Right cardiac atrium (tissue), 5 donors: ENCODE results near the gene EIF3L. TPM values are rescaled to one million over a fixed set of nuclear protein-coding genes. Genes with fewer than 3 reads are reported as not detected.

ENCODE experiments used
- ATAC-seq, 2 donors: fragments of 200-7000 bp; cut with Tn5 transposase; one replicate each; pipeline versions ENCODE4 v1.8.0 to v1.9.1; 2020; ENCODE audit warnings: moderate library complexity in 2 of 2, mild to moderate bottlenecking in 1 of 2
- DNase-seq, 3 donors: peaks; one replicate each; pipeline ENCODE4 v3.0.0-alpha.2; 2020
- H3K27ac ChIP-seq: one replicate; pipeline ENCODE4 v1.5.1; 2013; ENCODE audit warnings: mild to moderate bottlenecking, low read length, control low read depth, moderate library complexity
- H3K27me3 ChIP-seq: one replicate; pipeline ENCODE4 v1.6.1; 2013; ENCODE audit not compliant: control insufficient read depth, insufficient read depth
- H3K4me1 ChIP-seq: one replicate; pipeline ENCODE4 v1.6.1; 2013; ENCODE audit warnings: low read length; ENCODE audit not compliant: control insufficient read depth, insufficient read depth
- H3K4me3 ChIP-seq: one replicate; pipeline ENCODE4 v1.5.1; 2013; ENCODE audit warnings: low read length, control low read depth
- H3K9me3 ChIP-seq: one replicate; pipeline ENCODE4 v1.6.1; 2013; ENCODE audit warnings: low read length; ENCODE audit not compliant: control insufficient read depth
- WGBS: extraction: QIAGEN DNeasy Blood & Tissue Kit; methylation state at CpG from one replicate; pipeline ENCODE4 v1.1.7; 2013; 5-methylcytosine and 5-hydroxymethylcytosine counted together
- intact Hi-C, 4 donors: fragments of 100-400 bp; cut with DNase I; formaldehyde crosslinking; loops; one replicate each; pipeline versions ENCODE4 v1.11.0 to v1.14.0; 2022 to 2023
- polyA plus RNA-seq: library from polyadenylated mRNA; stranded (reverse); fragments of 200-250 nt; gene quantifications from one replicate; pipeline ENCODE4 v1.2.3, GENCODE V29; 2013
- total RNA-seq, 4 donors: library from RNA; stranded (reverse); fragmentation: NEBNext Ultra II Directional; extraction: Animal tissue kit (Norgen Biotek cat#: 25700); gene quantifications; one replicate each; pipeline ENCODE4 v1.2.1, GENCODE V29; 2021
- donor health status: healthy with polysubstance abuse.
- donor health status: DM: no; HTN: yes; CAD: no.
- donor health status: DM: no; HTN: no; CAD: no.
- donor health status: DM: no; HTN: yes; CAD: no; lungs with severe emphysema.
- donor health status: DM: yes; HTN: yes; CAD: no.

The EIF3L gene
- total and polyA plus RNA-seq, 5 donors, result 144 to 354 (median 315) TPM

DNA sequence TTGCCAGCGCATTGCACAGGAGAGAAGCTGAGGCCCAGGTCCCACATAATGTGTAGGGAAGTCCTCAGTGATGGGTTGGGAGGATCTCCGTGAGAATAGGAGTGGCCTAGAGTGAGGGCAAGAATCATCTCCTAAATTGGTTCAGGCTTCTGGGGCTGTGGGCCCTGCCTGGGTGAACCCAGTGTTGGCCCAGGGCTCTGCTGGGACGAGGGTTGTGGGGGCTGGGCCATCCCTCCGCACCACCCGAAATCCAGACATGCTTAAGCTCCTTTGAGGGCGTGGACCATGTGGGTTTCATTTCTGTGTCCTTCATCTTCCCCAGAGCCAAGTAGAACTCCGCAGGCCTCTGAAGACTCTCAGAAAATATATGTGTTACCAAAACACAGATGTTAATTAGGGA, 60.5 kb downstream of the EIF3L start:
- Histone ChIP-seq H3K27ac (no peak overlapping the region), H3K9me3 (no peaks in the 10 kb centered on the region), H3K4me1 (peaks cover 7% of the 10 kb centered on the region), H3K27me3 (no peaks in the 10 kb centered on the region), H3K4me3 (no peak overlapping the region)
- no peak for ATAC-seq
- WGBS, result 79% methylated on average over 7 of the region's 7 CpGs
- intact Hi-C loops, result no loop called here
- DNase-seq, result no peak

- peak in 1 of 3 donors; percentile 41 for DNase-seq
- WGBS, result 57% methylated on average over 15 of the region's 15 CpGs
- Histone ChIP-seq H3K4me3 (no peak overlapping the region), H3K27me3 (no peaks in the 10 kb centered on the region), H3K27ac (no peak overlapping the region), H3K9me3 (no peaks in the 10 kb centered on the region), H3K4me1 (peaks cover 7% of the 10 kb centered on the region)
- no peak for ATAC-seq
- intact Hi-C loops, result no loop called here
Observed at GRCh38 chr22:37910890-37911672, 61.9 kb downstream of the EIF3L start.

DNA sequence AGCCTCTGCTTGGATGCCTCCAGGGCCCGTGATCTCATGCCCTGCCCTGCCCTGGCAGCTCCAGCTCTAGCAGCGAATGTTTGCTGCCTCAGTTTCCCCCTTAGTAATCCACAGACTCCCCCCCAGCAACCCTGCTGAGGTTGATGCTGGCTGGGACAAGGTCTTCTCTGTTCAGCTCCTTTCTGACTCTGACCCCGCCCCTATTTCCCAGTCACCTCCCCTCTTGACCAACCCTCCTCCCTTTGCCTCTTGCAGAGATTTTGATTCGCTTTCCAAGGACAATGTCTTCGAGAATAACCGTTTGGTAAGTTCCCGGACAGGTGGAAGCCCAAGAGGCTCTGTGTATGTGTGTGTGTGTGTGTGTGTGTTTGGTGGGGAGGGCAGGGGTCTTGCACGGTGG, 62.5 kb downstream of the EIF3L start:
- WGBS, result 79% methylated on average over 8 of the region's 8 CpGs
- no peaks in the 10 kb centered on the region for H3K9me3 ChIP-seq
- ATAC-seq (no peak), DNase-seq (peak in 1 of 3 donors; percentile 44)
- no peaks in the 10 kb centered on the region for H3K27me3 ChIP-seq
- peaks cover 7% of the 10 kb centered on the region for H3K4me1 ChIP-seq
- intact Hi-C loops, result no loop called here
- H3K4me3 ChIP-seq, result no peak overlapping the region
- H3K27ac ChIP-seq, result no peak overlapping the region

DNA sequence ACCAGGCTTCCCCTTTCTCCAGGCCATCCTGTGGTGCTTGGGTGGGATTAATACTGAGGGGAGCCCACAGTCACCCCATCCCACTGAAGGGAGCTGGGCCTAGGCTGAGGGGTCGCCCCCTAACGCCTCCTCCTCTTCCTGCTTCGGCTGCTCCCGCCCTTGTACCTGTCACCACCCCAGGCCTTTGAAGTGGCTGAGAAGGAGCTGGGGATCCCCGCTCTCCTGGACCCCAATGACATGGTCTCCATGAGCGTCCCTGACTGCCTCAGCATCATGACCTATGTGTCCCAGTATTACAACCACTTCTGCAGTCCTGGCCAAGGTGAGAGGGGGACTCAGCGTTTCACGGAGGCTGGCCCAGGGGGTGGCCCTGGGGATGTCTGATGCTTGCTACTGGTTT, 63.0 kb downstream of the EIF3L start:
- Histone ChIP-seq H3K27ac (no peak overlapping the region), H3K4me3 (no peak overlapping the region), H3K4me1 (peaks cover 7% of the 10 kb centered on the region), H3K27me3 (no peaks in the 10 kb centered on the region), H3K9me3 (no peaks in the 10 kb centered on the region)
- no peak for DNase-seq
- ATAC-seq, result no peak
- 73% methylated on average over 8 of the region's 8 CpGs for WGBS
- intact Hi-C loops, result no loop called here

DNA sequence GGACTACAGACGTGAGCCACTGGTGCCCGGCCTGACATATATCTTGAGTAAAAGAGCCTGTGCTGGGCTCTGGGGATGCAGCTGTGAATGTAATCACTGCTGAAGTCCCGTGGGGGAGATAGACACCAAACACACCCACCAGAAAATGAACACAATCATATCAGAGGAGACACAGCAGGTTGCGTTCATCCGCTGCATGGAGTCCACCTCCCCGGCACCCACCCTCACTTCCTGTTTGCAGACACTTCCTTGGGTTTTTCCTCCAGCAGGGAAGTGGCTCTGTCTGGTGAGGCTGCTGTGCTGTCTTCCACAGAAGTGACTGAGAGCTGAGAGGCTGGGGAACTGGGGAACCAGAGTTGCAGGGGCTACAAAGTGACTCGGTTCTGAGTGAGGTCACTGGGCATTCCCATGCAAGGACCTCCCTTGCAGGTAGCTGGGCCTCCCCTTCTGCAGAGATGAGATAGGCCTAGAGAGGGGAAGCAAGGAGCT, 64.1 kb downstream of the EIF3L start:
- no peaks in the 10 kb centered on the region for H3K9me3 ChIP-seq
- H3K27me3 ChIP-seq, result no peaks in the 10 kb centered on the region
- peak in 1 of 3 donors; percentile 53 for DNase-seq
- ATAC-seq, result peak; percentile 23 to 38
- WGBS, result 55% methylated on average over 7 of the region's 7 CpGs
- intact Hi-C loops, result no loop called here
- peak overlapping the region; percentile 49 for H3K27ac ChIP-seq
- no peak overlapping the region for H3K4me3 ChIP-seq
- peaks cover 6% of the 10 kb centered on the region for H3K4me1 ChIP-seq

DNA sequence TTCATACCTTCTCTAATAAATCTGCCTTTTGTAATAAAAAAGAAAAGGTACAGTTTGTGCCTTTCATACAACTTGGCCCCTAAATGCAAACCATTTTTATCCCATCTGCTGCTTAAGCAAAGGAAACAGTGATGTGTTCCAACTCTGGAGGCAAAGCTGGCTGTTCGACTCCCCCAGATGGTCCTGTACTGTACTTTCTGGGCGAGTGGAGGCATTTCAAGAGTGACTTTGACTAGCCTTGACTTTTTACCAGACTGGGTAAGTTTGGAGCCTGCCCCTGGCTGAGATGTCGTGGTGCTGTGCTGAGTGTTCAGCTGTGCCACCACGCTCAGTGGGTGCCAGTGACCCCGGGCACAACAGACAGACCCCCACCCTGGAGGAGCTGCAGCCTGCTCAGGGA, 67.1 kb downstream of the EIF3L start:
- DNase-seq (no peak), ATAC-seq (no peak)
- Histone ChIP-seq H3K4me3 (no peak overlapping the region), H3K27ac (no peak overlapping the region), H3K27me3 (no peaks in the 10 kb centered on the region), H3K4me1 (no peaks in the 10 kb centered on the region), H3K9me3 (no peaks in the 10 kb centered on the region)
- intact Hi-C loops, result no loop called here
- 84% methylated on average over 5 of the region's 5 CpGs for WGBS

- Histone ChIP-seq H3K4me3 (no peak overlapping the region), H3K4me1 (no peaks in the 10 kb centered on the region), H3K27me3 (no peaks in the 10 kb centered on the region), H3K27ac (no peak overlapping the region), H3K9me3 (no peaks in the 10 kb centered on the region)
- ATAC-seq (no peak), DNase-seq (no peak)
- WGBS, result 75% methylated on average over 4 of the region's 4 CpGs
- intact Hi-C loops, result no loop called here
Observed at GRCh38 chr22:37917874-37918548, 68.8 kb downstream of the EIF3L start.

- Histone ChIP-seq H3K4me3 (no peak overlapping the region), H3K27ac (no peak overlapping the region), H3K27me3 (no peaks in the 10 kb centered on the region), H3K9me3 (no peaks in the 10 kb centered on the region), H3K4me1 (no peaks in the 10 kb centered on the region)
- 79% methylated on average over 25 of the region's 25 CpGs for WGBS
- DNase-seq (no peak), ATAC-seq (no peak)
- intact Hi-C loops, result no loop called here
Observed at GRCh38 chr22:37918580-37919270, 69.5 kb downstream of the EIF3L start.

DNA sequence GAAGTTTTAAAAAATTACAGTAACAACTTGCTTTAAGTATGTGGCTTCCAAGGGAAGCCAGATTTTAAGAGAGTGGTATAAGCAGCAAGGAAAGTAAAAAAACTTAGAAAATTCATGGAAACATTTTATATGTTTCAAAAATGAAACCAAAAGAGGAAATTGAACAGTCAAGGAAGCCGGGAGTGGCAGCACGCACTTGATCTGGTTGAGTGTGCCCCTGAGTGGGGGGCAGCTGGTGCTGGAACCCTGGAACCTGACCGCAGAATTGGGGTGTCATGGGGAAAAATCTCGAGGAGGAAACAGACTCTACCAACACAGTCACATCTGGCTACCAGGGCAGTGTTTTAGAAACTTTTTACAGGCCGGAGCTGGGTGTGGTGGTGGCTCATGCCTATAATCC, 70.9 kb downstream of the EIF3L start:
- H3K27ac ChIP-seq, result no peak overlapping the region
- no peak for DNase-seq
- no peak for ATAC-seq
- no peaks in the 10 kb centered on the region for H3K9me3 ChIP-seq
- intact Hi-C loops, result no loop called here
- H3K27me3 ChIP-seq, result no peaks in the 10 kb centered on the region
- WGBS, result 75% methylated on average over 5 of the region's 5 CpGs
- H3K4me1 ChIP-seq, result no peaks in the 10 kb centered on the region
- H3K4me3 ChIP-seq, result no peak overlapping the region

GRCh38 chr22:37922191-37922590, 73.0 kb downstream of the EIF3L start:
- WGBS, result 91% methylated on average over 11 of the region's 11 CpGs
- no peaks in the 10 kb centered on the region for H3K27me3 ChIP-seq
- H3K4me1 ChIP-seq, result no peaks in the 10 kb centered on the region
- H3K9me3 ChIP-seq, result no peaks in the 10 kb centered on the region
- H3K27ac ChIP-seq, result no peak overlapping the region
- no peak for ATAC-seq
- no peak for DNase-seq
- no peak overlapping the region for H3K4me3 ChIP-seq
- intact Hi-C loops, result no loop called here

DNA sequence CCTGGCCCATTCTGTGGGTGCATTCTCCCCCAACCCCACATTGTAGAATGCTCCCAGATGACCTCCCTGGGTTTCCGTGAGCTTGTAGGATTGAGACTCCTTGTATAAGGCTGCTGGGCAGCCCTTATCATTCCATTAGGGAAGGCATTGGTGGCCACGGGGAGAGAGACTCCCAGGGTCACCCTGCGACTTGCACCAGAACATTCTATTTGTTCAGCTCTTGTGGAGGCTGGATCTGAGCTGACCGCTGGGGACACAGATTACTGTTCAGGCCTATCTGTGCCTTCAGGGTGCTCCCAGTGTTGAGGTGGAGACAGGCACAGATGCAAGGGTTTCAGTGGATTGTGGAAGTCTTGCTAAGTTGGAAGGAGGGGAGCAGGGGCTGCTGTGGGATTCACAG, 74.7 kb downstream of the EIF3L start:
- H3K4me1 ChIP-seq, result no peaks in the 10 kb centered on the region
- DNase-seq, result no peak
- no peak overlapping the region for H3K4me3 ChIP-seq
- 89% methylated on average over 4 of the region's 4 CpGs for WGBS
- H3K27ac ChIP-seq, result no peak overlapping the region
- H3K9me3 ChIP-seq, result no peaks in the 10 kb centered on the region
- no peak for ATAC-seq
- intact Hi-C loops, result no loop called here
- no peaks in the 10 kb centered on the region for H3K27me3 ChIP-seq
